SU-DHL-6 (cell line): Measurements from ENCODE around the gene LYVE1.

Experiments used
- H2AFZ ChIP-seq: fragments of 200-600 bp; sonication (generic); 2 replicates; pipeline ENCODE4 v1.6.1; 2014; ENCODE audit warnings: low read depth, mild to moderate bottlenecking, moderate library complexity, mixed read lengths, antibody characterized with exemption, low read length; ENCODE audit not compliant: severe bottlenecking
- H3F3A ChIP-seq: fragments of 200-600 bp; shearing (Covaris generic); 2 replicates; pipeline ENCODE4 v1.6.0; 2016; ENCODE audit warnings: antibody characterized with exemption, mild to moderate bottlenecking; ENCODE audit not compliant: insufficient read depth
- H3K27ac ChIP-seq: fragments of 200-600 bp; sonication (generic); 2 replicates; pipeline ENCODE4 v1.5.1; 2016; ENCODE audit warnings: low read depth, mild to moderate bottlenecking, low read length, moderate library complexity, mixed read lengths
- H3K27me3 ChIP-seq: fragments of 200-600 bp; sonication (generic), shearing (Covaris generic); 2 replicates; pipeline ENCODE4 v1.6.0; 2014; ENCODE audit warnings: mild to moderate bottlenecking, low read length
- H3K36me3 ChIP-seq: fragments of 200-600 bp; sonication (generic); 2 replicates; pipeline ENCODE4 v1.6.1; 2014; ENCODE audit warnings: mild to moderate bottlenecking, low read length, mixed read lengths
- H3K4me2 ChIP-seq: fragments of 300-600, 200-600 bp; shearing (Covaris generic), sonication (generic); 2 replicates; pipeline ENCODE4 v1.6.0; 2014; ENCODE audit warnings: low read length, low read depth, mild to moderate bottlenecking; ENCODE audit not compliant: poor library complexity, severe bottlenecking
- H3K4me3 ChIP-seq: fragments of 200-600 bp; sonication (generic); 2 replicates; pipeline ENCODE4 v1.5.1; 2014; ENCODE audit warnings: antibody characterized with exemption, low read length, mild to moderate bottlenecking, mixed read lengths; ENCODE audit not compliant: insufficient read depth, poor library complexity, severe bottlenecking
- H3K79me2 ChIP-seq: fragments of 200-600 bp; sonication (generic); 2 replicates; pipeline ENCODE4 v1.6.1; 2014; ENCODE audit warnings: mild to moderate bottlenecking, low read length, moderate library complexity; ENCODE audit not compliant: insufficient read depth
- H3K9ac ChIP-seq: fragments of 200-600 bp; sonication (generic); 2 replicates; pipeline ENCODE4 v1.7.0; 2014; ENCODE audit warnings: mild to moderate bottlenecking, low read length
- H3K9me2 ChIP-seq: fragments of 200-600 bp; sonication (generic); replicated peaks from 2 replicates; pipeline ENCODE4 v1.6.1; 2014; ENCODE audit warnings: low read length; ENCODE audit not compliant: insufficient read depth
- H3K9me3 ChIP-seq: fragments of 200-600 bp; sonication (generic); 2 replicates; pipeline ENCODE4 v1.6.1; 2014; ENCODE audit warnings: low read length, mixed read lengths; ENCODE audit not compliant: insufficient read depth
- H4K20me1 ChIP-seq: fragments of 200-600 bp; sonication (generic); 2 replicates; pipeline ENCODE4 v1.6.1; 2014; ENCODE audit warnings: low read depth, mild to moderate bottlenecking, antibody characterized with exemption, low read length, moderate library complexity, mixed read lengths
- CTCF ChIP-seq: fragments of 200-600 bp; sonication (generic); IDR thresholded peaks from one replicate; pipeline ENCODE4 v1.5.1; 2017; ENCODE audit warnings: antibody characterized with exemption, mild to moderate bottlenecking, low read length, moderate library complexity; ENCODE audit not compliant: insufficient read depth, poor library complexity, severe bottlenecking
- EZH2phosphoT487 ChIP-seq: fragments of 200-600 bp; sonication (generic), shearing (Covaris generic); conservative IDR thresholded peaks from 2 replicates; pipeline ENCODE4 v1.6.1; 2018; ENCODE audit warnings: mild to moderate bottlenecking, antibody characterized with exemption, low read length, moderate library complexity, mixed read lengths

Gene LYVE1

GRCh38 chr11:10609636-10610035, 41.2 kb upstream of the LYVE1 start:
- no peak overlapping the region for H2AFZ ChIP-seq
- H3K4me3 ChIP-seq, result no peak overlapping the region
- no peaks in the 10 kb centered on the region for H4K20me1 ChIP-seq
- H3K27ac ChIP-seq, result no peak overlapping the region
- no peaks in the 10 kb centered on the region for H3K9me3 ChIP-seq
- no peaks in the 10 kb centered on the region for H3K36me3 ChIP-seq
- no peak overlapping the region for H3K9ac ChIP-seq
- no peak overlapping the region for H3K4me2 ChIP-seq
- H3K79me2 ChIP-seq, result no peaks in the 10 kb centered on the region
- no peaks in the 10 kb centered on the region for H3F3A ChIP-seq
- TF ChIP-seq EZH2phosphoT487 (no peak), CTCF (no peak)
- H3K27me3 ChIP-seq, result 0 out of 2 replicates have a peak, but pooled peaks cover 4% of the 10 kb centered on the region
- H3K9me2 ChIP-seq, result no peaks in the 10 kb centered on the region

GRCh38 chr11:10608584-10608983, 40.1 kb upstream of the LYVE1 start:
- H3K36me3 ChIP-seq, result no peaks in the 10 kb centered on the region
- no peaks in the 10 kb centered on the region for H3K79me2 ChIP-seq
- H3K9me3 ChIP-seq, result no peaks in the 10 kb centered on the region
- H3K4me2 ChIP-seq, result no peak overlapping the region
- no peak overlapping the region for H3K9ac ChIP-seq
- no peaks in the 10 kb centered on the region for H3F3A ChIP-seq
- no peaks in the 10 kb centered on the region for H4K20me1 ChIP-seq
- H3K27me3 ChIP-seq, result 0 out of 2 replicates have a peak, but pooled peaks cover 4% of the 10 kb centered on the region
- no peak overlapping the region for H3K27ac ChIP-seq
- no peak overlapping the region for H2AFZ ChIP-seq
- TF ChIP-seq EZH2phosphoT487 (no peak), CTCF (no peak)
- no peak overlapping the region for H3K4me3 ChIP-seq
- no peaks in the 10 kb centered on the region for H3K9me2 ChIP-seq

DNA sequence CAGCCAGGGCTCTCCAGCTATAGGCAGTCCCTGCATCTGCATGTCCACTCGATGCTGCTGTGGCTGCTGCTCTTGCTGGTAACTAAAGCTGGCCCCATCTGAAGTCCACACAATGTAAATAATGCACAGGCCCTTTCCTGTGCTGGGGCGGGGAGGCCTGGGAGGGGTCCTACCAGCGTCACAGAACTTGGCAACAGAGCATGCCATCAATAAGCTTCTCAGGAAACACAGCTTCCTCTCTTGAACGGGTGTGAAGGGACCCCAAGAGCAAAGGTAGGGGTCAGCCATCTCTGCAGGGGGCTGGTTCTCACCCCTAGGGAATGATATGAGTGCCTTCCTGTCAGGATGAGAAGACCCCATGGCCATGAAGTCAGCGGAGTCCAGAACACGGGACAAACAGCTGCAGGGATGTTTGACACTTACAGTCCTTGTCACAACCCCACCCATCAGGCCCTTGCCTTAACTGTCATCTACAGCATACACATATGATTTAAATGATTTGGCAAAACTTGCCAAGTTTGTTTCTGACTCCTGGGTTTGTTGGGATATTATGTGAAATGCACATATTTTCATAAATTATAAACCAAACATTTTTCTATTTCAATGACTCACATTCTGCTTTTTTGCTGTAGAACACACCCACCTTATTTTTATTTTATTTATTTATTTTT, 39.1 kb upstream of the LYVE1 start:
- Histone ChIP-seq H3K9me2 (no peaks in the 10 kb centered on the region), H3K9ac (no peak overlapping the region), H3F3A (no peaks in the 10 kb centered on the region), H4K20me1 (no peaks in the 10 kb centered on the region), H2AFZ (no peak overlapping the region), H3K27me3 (0 out of 2 replicates have a peak, but pooled peaks cover 4% of the 10 kb centered on the region), H3K4me2 (no peak overlapping the region), H3K79me2 (no peaks in the 10 kb centered on the region), H3K27ac (no peak overlapping the region), H3K9me3 (no peaks in the 10 kb centered on the region), H3K4me3 (no peak overlapping the region), H3K36me3 (no peaks in the 10 kb centered on the region)
- TF ChIP-seq EZH2phosphoT487, result no peak
- TF ChIP-seq CTCF, result no peak
